GM12878 (cell line): ENCODE results near the gene CEP68. TPM values are rescaled to one million over a fixed set of nuclear protein-coding genes. Genes with fewer than 3 reads are reported as not detected.

ENCODE experiments used
- ATAC-seq: fragments of 200-7000 bp; cut with Tn5 transposase; 3 replicates; pipeline ENCODE4 v1.9.1; 2020; ENCODE audit warnings: mild to moderate bottlenecking, moderate library complexity
- BruUV-seq: library from RNA; stranded (reverse); fragments of 400-500 nt; replicated peaks from 2 replicates; lab custom pipeline; 2021; lab: Mats Ljungman, UMichigan
- CTCF ChIA-PET: fragments of 300-600 bp; sonication (Branson Sonifier 250); formaldehyde crosslinking; extraction: SDS; loops from one replicate; lab custom pipeline; 2021; ENCODE audit warnings: inconsistent platforms; lab: Yijun Ruan, JAX
- POLR2A ChIA-PET: fragments of 350-600 bp; formaldehyde crosslinking; extraction: SDS; loops from one replicate; lab custom pipeline; 2021; ENCODE audit warnings: inconsistent platforms; lab: Charles Lee
- RAD21 ChIA-PET: fragments of 300-600 bp; sonication (Branson Sonifier 250); formaldehyde crosslinking; loops from one replicate; lab custom pipeline; 2023; ENCODE audit warnings: antibody characterized with exemption; ENCODE audit not compliant: unreplicated experiment; lab: Charles Lee
- SMC1A ChIA-PET: fragments of 300-600 bp; sonication (Branson Sonifier 250); formaldehyde crosslinking; loops from one replicate; lab custom pipeline; 2023; ENCODE audit not compliant: unreplicated experiment, uncharacterized antibody; lab: Charles Lee
- DNase-seq: peaks from one replicate; pipeline ENCODE4 v3.0.0-alpha.2; 2011; ENCODE audit warnings: low read depth, low spot score
- FAIRE-seq: peaks from 3 replicates; lab custom pipeline; 2011; peaks lifted over from hg19 to GRCh38; lab: Jason Lieb, UNC
- H2AFZ ChIP-seq: 2 replicates; pipeline ENCODE4 v1.6.0; 2011; ENCODE audit warnings: low read depth, low read length, control low read depth; ENCODE audit not compliant: control insufficient read depth
- H3K27ac ChIP-seq: 2 replicates; pipeline ENCODE4 v1.5.1; 2011; ENCODE audit warnings: control low read depth; ENCODE audit not compliant: control insufficient read depth, insufficient read depth
- H3K27me3 ChIP-seq, 2 experiments: replicated peaks in 1 of 2; 2 replicates each; pipeline versions ENCODE4 v1.6.0 to v1.6.1; 2011; ENCODE audit warnings: low read length in 1 of 2; ENCODE audit not compliant: control insufficient read depth in 2 of 2, insufficient read depth in 2 of 2
- H3K36me3 ChIP-seq, 2 experiments: 2 replicates each; pipeline ENCODE4 v1.5.1; 2011; ENCODE audit warnings: low read length in 1 of 2; ENCODE audit not compliant: control insufficient read depth in 2 of 2, insufficient read depth in 2 of 2
- H3K4me1 ChIP-seq: 2 replicates; pipeline ENCODE4 v1.6.1; 2011; ENCODE audit warnings: mild to moderate bottlenecking, low read length, moderate library complexity, mixed read lengths; ENCODE audit not compliant: control insufficient read depth, insufficient read depth
- H3K4me2 ChIP-seq: 2 replicates; pipeline ENCODE4 v1.6.0; 2011; ENCODE audit warnings: control low read depth; ENCODE audit not compliant: control insufficient read depth, insufficient read depth
- H3K4me3 ChIP-seq: fragments of 200-600 bp; sonication (generic); 2 replicates; pipeline ENCODE4 v1.5.1; 2016
- H3K79me2 ChIP-seq: 2 replicates; pipeline ENCODE4 v1.6.0; 2011; ENCODE audit warnings: low read length; ENCODE audit not compliant: control insufficient read depth, insufficient read depth
- H3K9ac ChIP-seq: 2 replicates; pipeline ENCODE4 v1.8.0; 2011; ENCODE audit warnings: low read length, control low read depth, mixed read lengths; ENCODE audit not compliant: control insufficient read depth, insufficient read depth
- H3K9me3 ChIP-seq: replicated peaks from 3 replicates; pipeline ENCODE4 v1.5.1; 2011; ENCODE audit warnings: mild to moderate bottlenecking, low read length; ENCODE audit not compliant: control insufficient read depth, insufficient read depth
- H4K20me1 ChIP-seq: 2 replicates; pipeline ENCODE4 v1.6.0; 2011; ENCODE audit not compliant: control insufficient read depth, insufficient read depth
- BACH1 ChIP-seq: fragments of 450-650 bp; IDR thresholded peaks from 2 replicates; pipeline ENCODE4 v1.6.1; 2017; ENCODE audit warnings: mild to moderate bottlenecking, borderline replicate concordance
- EP300 ChIP-seq, 2 experiments: fragments of 150-350 bp in 1 of 2; IDR thresholded peaks; 2 replicates each; pipeline ENCODE4 v1.6.1; 2011 to 2012; ENCODE audit warnings: low read depth in 2 of 2, low read length in 2 of 2, borderline replicate concordance in 1 of 2, improper control_type of control experiment in 1 of 2, inconsistent platforms in 1 of 2; ENCODE audit not compliant: control insufficient read depth in 1 of 2
- ETV6 ChIP-seq, 2 experiments: fragments of 450-650 bp in 1 of 2; IDR thresholded peaks in 1 of 2; conservative IDR thresholded peaks in 1 of 2; 2 replicates each; pipeline ENCODE4 v1.6.1; 2014; ENCODE audit warnings: antibody characterized with exemption in 1 of 2, borderline replicate concordance in 1 of 2, low read depth in 1 of 2, mild to moderate bottlenecking in 1 of 2, moderate library complexity in 1 of 2
- JUNB ChIP-seq: IDR thresholded peaks from 2 replicates; pipeline ENCODE4 v1.6.1; 2016; ENCODE audit warnings: antibody characterized with exemption, mild to moderate bottlenecking
- PKNOX1 ChIP-seq: fragments of 450-650 bp; IDR thresholded peaks from 2 replicates; pipeline ENCODE4 v1.6.1; 2016; ENCODE audit warnings: mild to moderate bottlenecking
- POLR2A ChIP-seq: IDR thresholded peaks from 2 replicates; pipeline ENCODE4 v1.6.1; 2011; ENCODE audit warnings: low read depth, mild to moderate bottlenecking, low read length
- POLR2AphosphoS5 ChIP-seq: IDR thresholded peaks from 2 replicates; pipeline ENCODE4 v1.6.1; 2011; ENCODE audit warnings: mild to moderate bottlenecking, low read length, inconsistent platforms
- RBBP5 ChIP-seq: fragments of 200-600 bp; sonication (generic); conservative IDR thresholded peaks from 2 replicates; pipeline ENCODE4 v1.6.1; 2016
- RUNX3 ChIP-seq: IDR thresholded peaks from 2 replicates; pipeline ENCODE4 v1.6.1; 2012; ENCODE audit warnings: low read length, inconsistent platforms
- SIN3A ChIP-seq: IDR thresholded peaks from 2 replicates; pipeline ENCODE4 v1.6.1; 2012; ENCODE audit warnings: low read depth, low read length, improper control_type of control experiment
- SIX5 ChIP-seq: IDR thresholded peaks from 2 replicates; pipeline ENCODE4 v1.6.1; 2011; ENCODE audit warnings: mild to moderate bottlenecking, low read depth, low read length, moderate library complexity; ENCODE audit not compliant: severe bottlenecking
- WGBS: methylation state at CpG from one replicate; pipeline ENCODE4 v1.1.6; 2016; ENCODE audit warnings: low lambda C conversion rate; ENCODE audit not compliant: insufficient replicate concordance, insufficient coverage; ENCODE audit errors: missing lambda C conversion rate; 5-methylcytosine and 5-hydroxymethylcytosine counted together
- in situ Hi-C: fragments of 300-500 bp; cut with MboI; formaldehyde crosslinking; loops from 9 replicates; pipeline ENCODE4 v1.14.3; 2018; ENCODE audit warnings: mixed read lengths
- intact Hi-C: fragments of 100-400 bp; cut with micrococcal nuclease; formaldehyde crosslinking; loops from one replicate; pipeline ENCODE4 v1.14.2; 2022; ENCODE audit not compliant: unreplicated experiment
- polyA plus RNA-seq, 11 experiments: library from polyadenylated mRNA; depleted of rRNA in 4 of 11; unstranded in 6 of 11; stranded (reverse) in 5 of 11; fragments of >200 nt; fragmentation: Nextera tagmentation in 4 of 11; fragmentation: Illumina TruSeq in 1 of 11; extraction: Ambion mirVana in 4 of 11; extraction: Trizol in 1 of 11; gene quantifications; 1 replicate in 1 of 11; 2 replicates in 10 of 11; pipeline versions ENCODE4 v1.2.1 to v1.2.3, GENCODE V29; 2011 to 2016; ENCODE audit warnings: inconsistent platforms in 2 of 11, missing spikeins in 2 of 11, low read depth in 1 of 11
- total RNA-seq, 4 experiments: library from RNA; depleted of rRNA in 3 of 4; stranded (reverse); fragments of >200 nt in 3 of 4; fragmentation: Illumina TruSeq in 1 of 4; extraction: Trizol in 1 of 4; gene quantifications; 2 replicates each; pipeline versions ENCODE4 v1.2.1 to v1.2.3, GENCODE V29; 2013 to 2021
- TF ChIP-seq, protein P1 (sequence below): fragments of 450-650 bp; IDR thresholded peaks from 2 replicates; pipeline ENCODE4 v1.6.1; 2016; ENCODE audit warnings: mild to moderate bottlenecking
- TF ChIP-seq, protein P2 (sequence below): fragments of 450-650 bp; IDR thresholded peaks from 2 replicates; pipeline ENCODE4 v1.6.1; 2017; ENCODE audit warnings: mild to moderate bottlenecking, low read depth, inconsistent platforms; ENCODE audit not compliant: poor library complexity, severe bottlenecking

Gene CEP68
- total and polyA plus RNA-seq, 10 of the 15 experiments (the other 5 are each of a cell fraction or from before 2014, with no cell fraction given), result 1.1 to 11.1 (median 7.4) TPM

GRCh38 chr2:65081232-65081685, 25.0 kb downstream of the CEP68 start:
- Histone ChIP-seq H3K27me3 (no peaks in the 10 kb centered on the region), H4K20me1 (no peaks in the 10 kb centered on the region), H3K79me2 (no peaks in the 10 kb centered on the region), H3K9me3 (no peaks in the 10 kb centered on the region), H3K4me2 (no peak overlapping the region), H3K4me1 (no peaks in the 10 kb centered on the region), H2AFZ (no peak overlapping the region), H3K4me3 (no peak overlapping the region), H3K27ac (no peak overlapping the region), H3K9ac (no peak overlapping the region), H3K36me3 (peaks cover 15 to 18% of the 10 kb centered on the region in 2 experiments)
- WGBS, result 85% methylated on average over 4 of the region's 4 CpGs
- ATAC-seq (peak; percentile 18; the same call in 2 of the 3 replicates), DNase-seq (no peak), FAIRE-seq (no peak)
- intact Hi-C loops, result no loop called here
- ChIA-PET CTCF (interaction anchor here (2.3 kb wide), 1 partner anchor 16 kb away, joined by 8 read pairs; no protein-coding TSS in a partner anchor), RAD21 (no interaction called here), POLR2A (no interaction called here), SMC1A (interaction anchor here (1.9 kb wide), 1 partner anchor 12 kb away, joined by 5 read pairs; no protein-coding TSS in a partner anchor)
- in situ Hi-C loops, result no loop called here
- BruUV-seq, result no TSS peak
- TF ChIP-seq SIN3A, result no peak
- TF ChIP-seq PKNOX1, result no peak
- no peak for TF ChIP-seq EP300 (IDR thresholded peaks at IDR 0.05; ENCODE audit: borderline replicate concordance in 1 of 2, control insufficient read depth in 1 of 2, low read depth in 2 of 2, low read length in 2 of 2)
- TF ChIP-seq RBBP5, result no peak
- no peak for TF ChIP-seq SIX5
- TF ChIP-seq POLR2AphosphoS5, result 0 out of 2 replicates have a peak, but pooled peaks have one; percentile 30
- TF ChIP-seq, protein P1, sequence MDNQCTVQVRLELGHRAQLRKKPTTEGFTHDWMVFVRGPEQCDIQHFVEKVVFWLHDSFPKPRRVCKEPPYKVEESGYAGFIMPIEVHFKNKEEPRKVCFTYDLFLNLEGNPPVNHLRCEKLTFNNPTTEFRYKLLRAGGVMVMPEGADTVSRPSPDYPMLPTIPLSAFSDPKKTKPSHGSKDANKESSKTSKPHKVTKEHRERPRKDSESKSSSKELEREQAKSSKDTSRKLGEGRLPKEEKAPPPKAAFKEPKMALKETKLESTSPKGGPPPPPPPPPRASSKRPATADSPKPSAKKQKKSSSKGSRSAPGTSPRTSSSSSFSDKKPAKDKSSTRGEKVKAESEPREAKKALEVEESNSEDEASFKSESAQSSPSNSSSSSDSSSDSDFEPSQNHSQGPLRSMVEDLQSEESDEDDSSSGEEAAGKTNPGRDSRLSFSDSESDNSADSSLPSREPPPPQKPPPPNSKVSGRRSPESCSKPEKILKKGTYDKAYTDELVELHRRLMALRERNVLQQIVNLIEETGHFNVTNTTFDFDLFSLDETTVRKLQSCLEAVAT, result no peak
- peak; percentile 62 for TF ChIP-seq POLR2A
- no peak for TF ChIP-seq RUNX3
- no peak for TF ChIP-seq ETV6 (conservative IDR thresholded peaks at IDR 0.05 in 1 of 2, IDR thresholded peaks at IDR 0.05 in 1 of 2; ENCODE audit: borderline replicate concordance in 1 of 2, low read depth in 1 of 2)
- no peak for TF ChIP-seq BACH1
- TF ChIP-seq JUNB, result no peak
- TF ChIP-seq, protein P2, sequence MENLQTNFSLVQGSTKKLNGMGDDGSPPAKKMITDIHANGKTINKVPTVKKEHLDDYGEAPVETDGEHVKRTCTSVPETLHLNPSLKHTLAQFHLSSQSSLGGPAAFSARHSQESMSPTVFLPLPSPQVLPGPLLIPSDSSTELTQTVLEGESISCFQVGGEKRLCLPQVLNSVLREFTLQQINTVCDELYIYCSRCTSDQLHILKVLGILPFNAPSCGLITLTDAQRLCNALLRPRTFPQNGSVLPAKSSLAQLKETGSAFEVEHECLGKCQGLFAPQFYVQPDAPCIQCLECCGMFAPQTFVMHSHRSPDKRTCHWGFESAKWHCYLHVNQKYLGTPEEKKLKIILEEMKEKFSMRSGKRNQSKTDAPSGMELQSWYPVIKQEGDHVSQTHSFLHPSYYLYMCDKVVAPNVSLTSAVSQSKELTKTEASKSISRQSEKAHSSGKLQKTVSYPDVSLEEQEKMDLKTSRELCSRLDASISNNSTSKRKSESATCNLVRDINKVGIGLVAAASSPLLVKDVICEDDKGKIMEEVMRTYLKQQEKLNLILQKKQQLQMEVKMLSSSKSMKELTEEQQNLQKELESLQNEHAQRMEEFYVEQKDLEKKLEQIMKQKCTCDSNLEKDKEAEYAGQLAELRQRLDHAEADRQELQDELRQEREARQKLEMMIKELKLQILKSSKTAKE, result no peak
